ENCODE measurements around the gene DRG2.

DNA sequence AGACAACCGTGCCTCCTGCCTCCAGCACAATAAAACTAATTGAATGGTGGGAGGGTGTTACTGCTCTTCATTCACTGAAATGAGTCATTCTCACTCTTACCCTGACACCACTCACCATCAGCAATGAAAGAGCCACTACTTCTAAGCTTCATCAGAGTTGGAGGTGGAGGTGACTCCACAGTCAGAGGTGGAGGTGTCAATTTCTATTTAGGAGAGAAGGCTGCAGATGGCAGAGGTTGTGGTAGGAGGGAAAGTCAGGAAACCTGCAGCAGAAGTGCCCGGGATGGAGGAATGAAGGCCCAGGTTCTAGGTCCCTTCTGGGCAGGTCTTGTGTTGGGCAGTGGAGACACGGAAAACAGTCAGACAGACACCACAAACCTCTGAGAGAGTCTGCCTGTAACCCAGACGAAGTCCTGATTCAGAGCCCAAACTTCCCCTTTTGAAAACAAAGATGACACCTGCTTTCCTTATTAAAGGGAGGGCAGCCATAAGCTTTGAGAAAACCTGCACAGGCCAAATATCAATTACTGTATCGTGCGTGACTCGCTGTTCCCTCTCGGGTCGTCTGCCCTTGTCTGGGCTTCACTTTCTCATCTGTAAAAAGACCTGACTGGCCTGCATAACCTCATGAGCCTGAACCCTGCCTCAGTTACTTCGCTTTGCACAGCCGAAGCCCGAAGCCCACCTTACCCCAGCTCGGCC is 49.4 kb upstream of the DRG2 start:
- TF ChIP-seq, protein P1, sequence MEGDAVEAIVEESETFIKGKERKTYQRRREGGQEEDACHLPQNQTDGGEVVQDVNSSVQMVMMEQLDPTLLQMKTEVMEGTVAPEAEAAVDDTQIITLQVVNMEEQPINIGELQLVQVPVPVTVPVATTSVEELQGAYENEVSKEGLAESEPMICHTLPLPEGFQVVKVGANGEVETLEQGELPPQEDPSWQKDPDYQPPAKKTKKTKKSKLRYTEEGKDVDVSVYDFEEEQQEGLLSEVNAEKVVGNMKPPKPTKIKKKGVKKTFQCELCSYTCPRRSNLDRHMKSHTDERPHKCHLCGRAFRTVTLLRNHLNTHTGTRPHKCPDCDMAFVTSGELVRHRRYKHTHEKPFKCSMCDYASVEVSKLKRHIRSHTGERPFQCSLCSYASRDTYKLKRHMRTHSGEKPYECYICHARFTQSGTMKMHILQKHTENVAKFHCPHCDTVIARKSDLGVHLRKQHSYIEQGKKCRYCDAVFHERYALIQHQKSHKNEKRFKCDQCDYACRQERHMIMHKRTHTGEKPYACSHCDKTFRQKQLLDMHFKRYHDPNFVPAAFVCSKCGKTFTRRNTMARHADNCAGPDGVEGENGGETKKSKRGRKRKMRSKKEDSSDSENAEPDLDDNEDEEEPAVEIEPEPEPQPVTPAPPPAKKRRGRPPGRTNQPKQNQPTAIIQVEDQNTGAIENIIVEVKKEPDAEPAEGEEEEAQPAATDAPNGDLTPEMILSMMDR (IDR thresholded peaks at IDR 0.05 in 2 of 3, conservative IDR thresholded peaks at IDR 0.05 in 1 of 3; ENCODE audit: insufficient read depth in 2 of 3, low read depth in 1 of 3, low read length in 3 of 3): no peak
- TF ChIP-seq, protein P2, sequence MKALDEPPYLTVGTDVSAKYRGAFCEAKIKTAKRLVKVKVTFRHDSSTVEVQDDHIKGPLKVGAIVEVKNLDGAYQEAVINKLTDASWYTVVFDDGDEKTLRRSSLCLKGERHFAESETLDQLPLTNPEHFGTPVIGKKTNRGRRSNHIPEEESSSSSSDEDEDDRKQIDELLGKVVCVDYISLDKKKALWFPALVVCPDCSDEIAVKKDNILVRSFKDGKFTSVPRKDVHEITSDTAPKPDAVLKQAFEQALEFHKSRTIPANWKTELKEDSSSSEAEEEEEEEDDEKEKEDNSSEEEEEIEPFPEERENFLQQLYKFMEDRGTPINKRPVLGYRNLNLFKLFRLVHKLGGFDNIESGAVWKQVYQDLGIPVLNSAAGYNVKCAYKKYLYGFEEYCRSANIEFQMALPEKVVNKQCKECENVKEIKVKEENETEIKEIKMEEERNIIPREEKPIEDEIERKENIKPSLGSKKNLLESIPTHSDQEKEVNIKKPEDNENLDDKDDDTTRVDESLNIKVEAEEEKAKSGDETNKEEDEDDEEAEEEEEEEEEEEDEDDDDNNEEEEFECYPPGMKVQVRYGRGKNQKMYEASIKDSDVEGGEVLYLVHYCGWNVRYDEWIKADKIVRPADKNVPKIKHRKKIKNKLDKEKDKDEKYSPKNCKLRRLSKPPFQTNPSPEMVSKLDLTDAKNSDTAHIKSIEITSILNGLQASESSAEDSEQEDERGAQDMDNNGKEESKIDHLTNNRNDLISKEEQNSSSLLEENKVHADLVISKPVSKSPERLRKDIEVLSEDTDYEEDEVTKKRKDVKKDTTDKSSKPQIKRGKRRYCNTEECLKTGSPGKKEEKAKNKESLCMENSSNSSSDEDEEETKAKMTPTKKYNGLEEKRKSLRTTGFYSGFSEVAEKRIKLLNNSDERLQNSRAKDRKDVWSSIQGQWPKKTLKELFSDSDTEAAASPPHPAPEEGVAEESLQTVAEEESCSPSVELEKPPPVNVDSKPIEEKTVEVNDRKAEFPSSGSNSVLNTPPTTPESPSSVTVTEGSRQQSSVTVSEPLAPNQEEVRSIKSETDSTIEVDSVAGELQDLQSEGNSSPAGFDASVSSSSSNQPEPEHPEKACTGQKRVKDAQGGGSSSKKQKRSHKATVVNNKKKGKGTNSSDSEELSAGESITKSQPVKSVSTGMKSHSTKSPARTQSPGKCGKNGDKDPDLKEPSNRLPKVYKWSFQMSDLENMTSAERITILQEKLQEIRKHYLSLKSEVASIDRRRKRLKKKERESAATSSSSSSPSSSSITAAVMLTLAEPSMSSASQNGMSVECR (CRISPR knock-in tag; IDR thresholded peaks at IDR 0.05): no peak
- TF ChIP-seq BMI1 (IDR thresholded peaks at IDR 0.05; ENCODE audit: low read length): no peak
- TF ChIP-seq, protein P3, sequence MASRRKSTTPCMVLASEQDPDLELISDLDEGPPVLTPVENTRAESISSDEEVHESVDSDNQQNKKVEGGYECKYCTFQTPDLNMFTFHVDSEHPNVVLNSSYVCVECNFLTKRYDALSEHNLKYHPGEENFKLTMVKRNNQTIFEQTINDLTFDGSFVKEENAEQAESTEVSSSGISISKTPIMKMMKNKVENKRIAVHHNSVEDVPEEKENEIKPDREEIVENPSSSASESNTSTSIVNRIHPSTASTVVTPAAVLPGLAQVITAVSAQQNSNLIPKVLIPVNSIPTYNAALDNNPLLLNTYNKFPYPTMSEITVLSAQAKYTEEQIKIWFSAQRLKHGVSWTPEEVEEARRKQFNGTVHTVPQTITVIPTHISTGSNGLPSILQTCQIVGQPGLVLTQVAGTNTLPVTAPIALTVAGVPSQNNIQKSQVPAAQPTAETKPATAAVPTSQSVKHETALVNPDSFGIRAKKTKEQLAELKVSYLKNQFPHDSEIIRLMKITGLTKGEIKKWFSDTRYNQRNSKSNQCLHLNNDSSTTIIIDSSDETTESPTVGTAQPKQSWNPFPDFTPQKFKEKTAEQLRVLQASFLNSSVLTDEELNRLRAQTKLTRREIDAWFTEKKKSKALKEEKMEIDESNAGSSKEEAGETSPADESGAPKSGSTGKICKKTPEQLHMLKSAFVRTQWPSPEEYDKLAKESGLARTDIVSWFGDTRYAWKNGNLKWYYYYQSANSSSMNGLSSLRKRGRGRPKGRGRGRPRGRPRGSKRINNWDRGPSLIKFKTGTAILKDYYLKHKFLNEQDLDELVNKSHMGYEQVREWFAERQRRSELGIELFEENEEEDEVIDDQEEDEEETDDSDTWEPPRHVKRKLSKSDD (conservative IDR thresholded peaks at IDR 0.05; ENCODE audit: low read length): no peak
- no peak for TF ChIP-seq CHD4 (IDR thresholded peaks at IDR 0.05; ENCODE audit: insufficient read depth, insufficient replicate concordance, low read depth, low read length, poor library complexity, severe bottlenecking)
- no peak for TF ChIP-seq ARNT (IDR thresholded peaks at IDR 0.05)
- TF ChIP-seq, protein P4, sequence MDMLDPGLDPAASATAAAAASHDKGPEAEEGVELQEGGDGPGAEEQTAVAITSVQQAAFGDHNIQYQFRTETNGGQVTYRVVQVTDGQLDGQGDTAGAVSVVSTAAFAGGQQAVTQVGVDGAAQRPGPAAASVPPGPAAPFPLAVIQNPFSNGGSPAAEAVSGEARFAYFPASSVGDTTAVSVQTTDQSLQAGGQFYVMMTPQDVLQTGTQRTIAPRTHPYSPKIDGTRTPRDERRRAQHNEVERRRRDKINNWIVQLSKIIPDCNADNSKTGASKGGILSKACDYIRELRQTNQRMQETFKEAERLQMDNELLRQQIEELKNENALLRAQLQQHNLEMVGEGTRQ (CRISPR knock-in tag; IDR thresholded peaks at IDR 0.05): no peak
- TF ChIP-seq ZKSCAN3 (CRISPR knock-in tag; IDR thresholded peaks at IDR 0.05): no peak
- no peak for TF ChIP-seq ATF3 (IDR thresholded peaks at IDR 0.05)
- TF ChIP-seq ATF3 (CRISPR knock-in tag; conservative IDR thresholded peaks at IDR 0.05): no peak
- no peak for TF ChIP-seq PTRF (tag; IDR thresholded peaks at IDR 0.05)
- no peak for TF ChIP-seq MXI1 (IDR thresholded peaks at IDR 0.05; ENCODE audit: low read depth, low read length)
- no peak for TF ChIP-seq EZH2 (IDR thresholded peaks at IDR 0.05; ENCODE audit: borderline replicate concordance, low read depth, low read length)
